ENCODE data around the gene RPL12. TPM values are rescaled to one million over a fixed set of nuclear protein-coding genes. Genes with fewer than 3 reads are reported as not detected.
A peak's percentile ranks its signal among the peaks of the same experiment; 100 is the strongest.

RPL12 gene
- total and polyA plus RNA-seq, 9 of the 15 experiments (the other 6 are each of a cell fraction or from before 2014, with no cell fraction given), result 1,614 to 4,558 (median 2,531) TPM

DNA sequence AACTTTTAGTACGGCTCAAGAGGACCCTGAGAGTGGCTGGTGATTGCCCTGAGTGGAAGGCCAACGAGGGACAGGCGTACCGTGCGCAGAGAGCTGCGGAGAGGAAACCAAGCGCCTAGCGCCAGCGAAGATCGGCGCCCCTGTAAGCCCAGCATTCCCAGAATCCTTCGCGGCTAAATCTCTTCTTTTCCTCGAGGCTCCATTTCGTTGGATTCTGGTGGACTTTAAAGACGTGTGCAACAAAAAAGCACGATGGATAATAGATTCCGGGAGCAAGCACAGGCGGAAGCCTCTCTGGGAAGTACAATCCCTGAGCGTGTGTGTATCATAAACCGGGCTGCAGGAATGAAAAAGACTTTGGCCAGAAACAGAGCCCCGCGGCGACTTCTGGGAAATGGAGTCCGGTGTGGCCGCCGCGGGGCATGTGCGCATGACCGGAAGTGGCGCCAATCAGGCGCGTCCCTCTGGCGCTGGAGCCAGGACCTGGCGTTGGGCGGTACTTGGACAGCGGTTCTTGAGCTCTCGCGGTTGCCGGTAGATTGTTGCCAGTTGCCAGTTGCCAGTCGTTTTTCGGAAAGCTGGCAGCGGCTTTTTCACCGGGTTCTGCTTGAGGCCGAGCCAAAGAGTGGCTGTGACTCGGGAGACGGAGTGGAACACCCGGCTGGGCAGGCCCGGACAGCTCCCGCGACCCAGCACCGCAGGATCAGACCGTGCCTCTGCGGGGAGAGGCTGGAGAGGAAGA, 27.1 kb downstream of the RPL12 start, which contains the start of gene ZNF79 (continued):
- TF ChIP-seq SRF (CRISPR knock-in tag; IDR thresholded peaks at IDR 0.05) (no peak), KDM4B (IDR thresholded peaks at IDR 0.05; ENCODE audit: borderline replicate concordance in 2 of 2, low read depth in 1 of 2) (no peak), JUNB (CRISPR knock-in tag; conservative IDR thresholded peaks at IDR 0.05) (no peak), ILF3 (IDR thresholded peaks at IDR 0.05; ENCODE audit: borderline replicate concordance) (no peak), SMAD1 (IDR thresholded peaks at IDR 0.05; ENCODE audit: low read depth, low read length, partially characterized antibody) (peak; percentile 39), ATF7 (IDR thresholded peaks at IDR 0.05) (peak; percentile 71), NR2C1 (IDR thresholded peaks at IDR 0.05) (no peak), NR2C1 (tag; IDR thresholded peaks at IDR 0.05) (peak; percentile 29; the same call in 1 of the 2 replicates), GTF2E2 (tag; IDR thresholded peaks at IDR 0.05) (peak; percentile 71; the same call in 1 of the 2 replicates), HNRNPL (IDR thresholded peaks at IDR 0.05; ENCODE audit: low read depth, low read length) (no peak), ID3 (CRISPR knock-in tag; IDR thresholded peaks at IDR 0.05) (no peak), ID3 (tag; IDR thresholded peaks at IDR 0.05) (peak; percentile 55; the same call in 1 of the 2 replicates), CEBPB (tag; IDR thresholded peaks at IDR 0.05) (no peak), SAP30 (IDR thresholded peaks at IDR 0.05; ENCODE audit: borderline replicate concordance, insufficient read depth, low read depth, low read length, poor library complexity, severe bottlenecking) (peak; percentile 71), ZFP30 (CRISPR knock-in tag; IDR thresholded peaks at IDR 0.05; ENCODE audit: borderline replicate concordance) (no peak), HCFC1 (IDR thresholded peaks at IDR 0.05; ENCODE audit: low read depth, low read length) (peak; percentile 89), RFX5 (IDR thresholded peaks at IDR 0.05; ENCODE audit: low read depth, low read length) (no peak), TAF15 (IDR thresholded peaks at IDR 0.05; ENCODE audit: low read depth, low read length) (no peak), AFF1 (IDR thresholded peaks at IDR 0.05; ENCODE audit: low read depth in 1 of 2, partially characterized antibody in 2 of 2) (peak; percentile 69 to 95), NFIC (IDR thresholded peaks at IDR 0.05) (0 out of 2 replicates have a peak, but pooled peaks have one; percentile 30), NR2F6 (CRISPR knock-in tag; IDR thresholded peaks at IDR 0.05) (no peak), ZNF12 (CRISPR knock-in tag; IDR thresholded peaks at IDR 0.05) (peak; percentile 98)
- TF ChIP-seq, protein P1, sequence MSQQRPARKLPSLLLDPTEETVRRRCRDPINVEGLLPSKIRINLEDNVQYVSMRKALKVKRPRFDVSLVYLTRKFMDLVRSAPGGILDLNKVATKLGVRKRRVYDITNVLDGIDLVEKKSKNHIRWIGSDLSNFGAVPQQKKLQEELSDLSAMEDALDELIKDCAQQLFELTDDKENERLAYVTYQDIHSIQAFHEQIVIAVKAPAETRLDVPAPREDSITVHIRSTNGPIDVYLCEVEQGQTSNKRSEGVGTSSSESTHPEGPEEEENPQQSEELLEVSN (IDR thresholded peaks at IDR 0.05; ENCODE audit: borderline replicate concordance in 1 of 2, extremely low read depth in 1 of 2, insufficient read depth in 1 of 2, insufficient read length in 1 of 2, low read depth in 1 of 2, low read length in 1 of 2, poor library complexity in 1 of 2, severe bottlenecking in 1 of 2), result peak in 1 of 2 experiments; percentile 22

All from K562 (cell line).